Esophagus mucosa (tissue), 1 donor: ENCODE data around the gene TRMT61A. TPM values are rescaled to one million over a fixed set of nuclear protein-coding genes. Genes with fewer than 3 reads are reported as not detected.

Experiments
- ATAC-seq: fragments of 200-7000 bp; cut with Tn5 transposase; one replicate; pipeline ENCODE4 v1.9.1; 2020
- total RNA-seq: library from RNA; stranded (reverse); gene quantifications from one replicate; pipeline ENCODE4 v1.2.4, GENCODE V29; 2023
- donor health status: DM: yes; HTN: yes; CAD: no.

TRMT61A gene
- total RNA-seq, 1 donor from 2014 or later = 6.1 TPM

DNA sequence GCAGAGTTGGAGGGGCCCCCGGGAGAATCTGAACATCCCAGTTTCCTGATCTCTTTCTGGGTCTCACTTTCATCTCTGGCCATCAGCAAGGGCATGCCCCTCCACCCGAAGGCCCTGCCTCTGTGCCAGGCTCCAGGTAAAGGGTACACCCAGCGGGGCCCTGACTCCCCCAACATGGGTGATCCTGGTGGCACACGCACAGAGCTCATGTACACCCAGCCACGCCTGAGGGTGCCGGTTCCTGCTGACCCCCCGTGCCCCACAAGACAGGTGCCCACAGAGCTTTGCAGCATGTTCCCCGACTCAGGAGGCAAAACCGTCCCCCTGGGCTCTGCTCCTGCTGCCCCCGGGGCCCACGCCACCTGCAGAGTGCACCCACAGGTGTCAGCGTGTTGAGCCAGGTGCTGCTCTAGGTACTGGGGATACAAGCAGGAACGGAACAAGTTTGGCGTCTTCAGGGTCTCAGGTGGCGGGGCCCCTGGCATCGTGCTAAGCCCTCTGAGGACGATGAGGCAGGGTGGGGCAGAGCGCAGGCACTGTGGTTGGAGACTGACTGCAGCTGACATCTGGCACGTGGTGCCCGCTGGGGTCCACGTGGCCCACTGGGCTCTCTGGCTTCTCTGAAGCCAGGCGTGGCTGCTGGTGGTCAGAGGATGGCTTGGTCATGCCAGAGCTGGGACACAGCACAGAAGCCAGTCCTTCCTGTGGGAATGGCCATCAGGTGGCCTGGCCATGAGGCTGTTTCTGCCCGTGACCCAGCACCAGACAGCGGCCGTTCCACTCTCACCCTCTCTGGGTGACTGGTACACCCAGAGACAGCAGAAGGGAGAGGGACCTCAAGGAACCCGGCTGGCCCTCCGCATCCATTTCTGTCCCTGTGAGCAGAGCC lies 19.7 kb downstream of the TRMT61A start:
- ATAC-seq = no peak

DNA sequence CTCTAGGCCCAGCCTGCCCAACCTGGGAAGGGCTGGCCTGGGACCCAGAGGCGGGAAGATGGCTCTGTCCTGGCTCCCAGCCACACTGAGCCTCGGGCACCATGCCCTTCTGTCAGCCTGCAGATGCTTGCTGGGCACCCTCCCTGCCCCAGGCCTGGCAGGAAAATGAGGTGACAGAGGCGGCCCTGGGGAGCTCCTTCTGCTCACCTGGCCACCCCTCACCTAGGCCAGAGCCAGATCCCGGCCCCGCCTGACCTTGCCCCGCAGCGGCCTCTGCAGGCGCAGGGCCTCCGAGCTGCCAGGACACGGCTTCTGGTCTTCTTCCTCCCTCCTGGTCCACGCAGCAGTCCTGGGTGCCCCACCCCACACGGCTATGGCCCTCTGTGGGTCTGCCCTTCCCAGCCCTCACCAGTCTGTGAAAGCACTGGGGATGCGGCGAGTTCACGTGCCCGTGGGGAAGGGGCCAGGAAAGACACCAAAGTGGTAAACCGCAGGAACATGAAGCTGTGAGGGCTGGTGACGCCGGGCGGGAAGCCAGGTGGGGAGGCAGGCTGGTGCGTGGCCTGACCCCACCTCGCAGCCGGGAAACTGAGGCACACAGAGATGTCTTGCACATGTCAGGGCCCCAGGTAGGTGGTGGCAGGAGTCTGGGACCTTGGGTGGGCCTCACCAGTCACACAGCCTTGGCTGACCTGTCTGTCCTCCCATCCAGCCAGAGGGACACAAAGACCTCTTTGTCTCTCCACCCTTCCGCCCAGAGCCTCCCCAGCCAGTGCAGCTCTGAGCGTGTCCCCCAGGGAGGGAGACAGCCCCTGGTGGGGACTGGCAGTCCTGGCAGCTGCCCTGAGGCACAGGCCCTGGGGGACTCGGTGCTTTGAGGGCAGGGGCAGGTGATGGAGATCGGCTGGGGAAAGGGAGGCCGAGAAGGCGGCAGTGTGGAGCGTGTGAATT lies 20.6 kb downstream of the TRMT61A start:
- ATAC-seq = no peak

DNA sequence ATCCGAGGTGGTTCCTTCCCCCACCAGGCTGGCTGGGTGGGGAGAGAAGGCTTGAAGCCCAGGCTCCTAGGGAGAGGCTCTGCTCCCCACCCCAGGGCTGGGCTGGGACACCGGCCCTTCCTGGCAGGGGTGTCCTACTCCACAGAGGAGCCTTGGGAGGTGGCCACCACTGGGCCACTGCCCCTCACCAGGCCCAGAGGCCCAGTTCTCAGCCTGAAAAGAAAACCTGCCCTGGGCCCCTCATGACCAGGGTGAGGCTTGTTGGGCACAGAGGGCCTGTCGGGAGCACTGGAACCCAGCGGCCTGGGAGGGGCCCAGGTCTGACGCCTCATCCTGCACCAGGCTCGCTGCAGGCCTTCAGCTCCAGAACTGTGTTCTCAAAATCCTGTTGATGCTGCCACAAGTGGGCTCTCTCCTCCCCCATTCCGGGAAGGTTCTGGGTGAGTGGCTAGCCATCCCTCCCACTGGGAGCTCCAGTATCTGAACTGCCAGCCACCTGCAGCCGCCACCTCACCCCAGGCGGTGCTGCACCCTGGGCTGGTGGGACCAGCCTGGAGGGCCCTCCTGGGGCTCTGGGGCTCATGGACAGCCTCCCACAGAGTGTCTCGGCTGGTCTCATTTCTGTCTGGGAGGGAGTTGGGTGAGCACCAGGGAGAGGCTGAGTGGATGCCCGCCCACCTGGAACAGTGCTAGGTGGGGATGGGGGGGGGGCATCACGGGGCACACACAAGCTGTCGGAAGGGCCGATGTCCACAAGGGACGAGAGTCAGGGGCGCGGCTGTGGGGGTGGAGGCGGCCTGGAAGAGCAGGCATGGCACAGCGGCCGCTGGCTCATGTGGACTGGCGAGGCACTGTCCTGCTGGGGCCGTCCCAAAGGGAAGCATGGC lies 21.7 kb downstream of the TRMT61A start:
- ATAC-seq = no peak

GRCh38 chr14:103551338-103551762 lies 22.4 kb downstream of the TRMT61A start:
- no peak for ATAC-seq

GRCh38 chr14:103552011-103552845 lies 23.2 kb downstream of the TRMT61A start:
- ATAC-seq = no peak

GRCh38 chr14:103552846-103553210 lies 23.8 kb downstream of the TRMT61A start:
- no peak for ATAC-seq

DNA sequence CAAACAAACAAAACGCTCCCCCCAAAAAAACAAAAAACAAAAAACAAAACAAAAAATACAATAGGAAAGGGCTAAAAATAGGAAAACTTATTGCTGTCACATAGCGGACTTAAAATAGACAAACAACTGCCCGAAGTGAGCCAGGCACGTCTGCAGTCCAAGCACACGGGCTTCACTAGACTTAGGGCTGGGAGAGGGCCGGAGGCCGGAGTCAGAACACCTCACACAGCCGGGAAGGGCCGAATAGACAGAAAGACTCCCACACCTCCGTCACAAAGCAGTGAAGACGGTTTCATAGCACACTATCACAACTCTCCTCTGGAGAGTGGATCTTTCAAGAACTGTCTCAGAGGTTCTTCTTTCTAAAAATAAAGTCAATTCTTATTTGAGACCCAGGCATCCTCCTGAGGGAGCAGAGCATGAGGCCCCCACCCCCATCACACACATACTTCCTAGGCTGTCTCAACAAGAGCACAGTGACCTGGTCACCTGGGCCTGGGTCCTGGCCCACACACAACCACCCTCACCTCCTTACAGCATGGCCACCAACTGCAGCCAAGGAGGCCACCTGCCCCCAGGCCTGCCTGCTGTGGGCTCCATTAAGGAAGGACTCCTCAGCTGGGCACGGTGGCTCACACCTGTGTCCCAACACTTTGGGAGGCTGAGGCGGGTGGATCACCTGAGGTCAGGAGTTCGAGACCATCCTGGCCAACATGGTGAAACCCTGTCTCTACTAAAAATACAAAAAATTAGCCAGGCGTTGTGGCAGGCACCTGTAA lies 26.8 kb downstream of the TRMT61A start:
- ATAC-seq = peak; percentile 8

DNA sequence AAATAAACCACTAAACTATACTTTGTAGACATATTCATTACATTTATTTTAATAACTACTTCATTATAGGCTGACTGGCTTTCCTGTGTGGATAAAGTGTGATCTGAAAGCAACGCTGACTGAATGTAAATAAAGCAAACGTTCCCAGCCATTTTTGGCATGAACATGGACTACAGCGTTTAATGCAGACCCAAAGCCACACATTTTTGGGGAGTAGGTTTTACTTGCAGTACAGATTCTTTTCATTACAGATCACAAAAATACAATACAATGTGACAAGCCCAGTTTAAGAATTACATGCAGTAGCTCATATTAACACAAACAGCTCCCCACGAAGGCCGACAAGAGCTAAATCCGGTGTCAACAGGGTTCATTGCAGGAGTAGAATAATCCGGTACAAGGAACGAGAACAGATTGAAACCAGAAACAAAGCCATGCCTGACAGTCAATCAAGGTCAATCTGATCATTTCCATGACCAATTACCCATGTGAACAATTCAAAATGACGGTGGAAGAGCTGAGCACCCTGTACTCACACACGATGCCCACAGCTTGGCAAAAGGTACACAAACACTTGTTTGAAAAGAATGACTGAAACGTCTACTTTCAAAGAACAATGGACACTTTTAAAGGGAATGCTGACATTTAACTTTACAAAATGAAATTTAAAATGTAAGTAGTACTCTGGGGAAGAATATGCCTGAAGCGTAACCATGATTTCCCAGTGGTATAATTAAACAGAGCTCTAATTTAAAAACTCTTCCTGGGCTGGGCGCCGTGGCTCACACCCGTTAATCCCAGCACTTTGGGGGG lies 28.2 kb downstream of the TRMT61A start:
- ATAC-seq = no peak

GRCh38 chr14:103558071-103558882 lies 29.3 kb downstream of the TRMT61A start:
- no peak for ATAC-seq

GRCh38 chr14:103559766-103560165 lies 30.8 kb downstream of the TRMT61A start:
- ATAC-seq = no peak

DNA sequence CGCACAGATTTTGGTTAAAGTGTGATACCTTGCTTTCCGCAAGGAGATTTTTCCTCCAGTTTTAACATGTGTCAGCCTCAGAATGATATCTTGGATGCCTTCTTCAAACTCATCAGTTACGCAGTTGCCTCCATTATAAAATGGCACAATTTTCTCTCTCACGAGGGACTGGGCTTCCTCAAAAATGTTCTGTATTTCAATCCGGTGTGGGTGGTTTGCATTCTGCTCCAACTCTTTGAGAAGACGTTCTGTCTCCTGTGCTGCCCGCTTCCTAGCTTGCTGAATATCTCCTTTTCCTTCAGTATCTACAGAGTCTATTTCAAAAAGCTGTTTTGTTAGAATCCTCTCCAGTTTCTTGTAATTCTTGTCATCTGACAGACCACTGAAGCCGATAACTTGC lies 31.7 kb downstream of the TRMT61A start:
- ATAC-seq = no peak

- peak; percentile 73 for ATAC-seq
Measured at GRCh38 chr14:103561381-103562178, 32.6 kb downstream of the TRMT61A start.

- ATAC-seq = peak; percentile 68
Measured at GRCh38 chr14:103562179-103562428, 33.1 kb downstream of the TRMT61A start.

DNA sequence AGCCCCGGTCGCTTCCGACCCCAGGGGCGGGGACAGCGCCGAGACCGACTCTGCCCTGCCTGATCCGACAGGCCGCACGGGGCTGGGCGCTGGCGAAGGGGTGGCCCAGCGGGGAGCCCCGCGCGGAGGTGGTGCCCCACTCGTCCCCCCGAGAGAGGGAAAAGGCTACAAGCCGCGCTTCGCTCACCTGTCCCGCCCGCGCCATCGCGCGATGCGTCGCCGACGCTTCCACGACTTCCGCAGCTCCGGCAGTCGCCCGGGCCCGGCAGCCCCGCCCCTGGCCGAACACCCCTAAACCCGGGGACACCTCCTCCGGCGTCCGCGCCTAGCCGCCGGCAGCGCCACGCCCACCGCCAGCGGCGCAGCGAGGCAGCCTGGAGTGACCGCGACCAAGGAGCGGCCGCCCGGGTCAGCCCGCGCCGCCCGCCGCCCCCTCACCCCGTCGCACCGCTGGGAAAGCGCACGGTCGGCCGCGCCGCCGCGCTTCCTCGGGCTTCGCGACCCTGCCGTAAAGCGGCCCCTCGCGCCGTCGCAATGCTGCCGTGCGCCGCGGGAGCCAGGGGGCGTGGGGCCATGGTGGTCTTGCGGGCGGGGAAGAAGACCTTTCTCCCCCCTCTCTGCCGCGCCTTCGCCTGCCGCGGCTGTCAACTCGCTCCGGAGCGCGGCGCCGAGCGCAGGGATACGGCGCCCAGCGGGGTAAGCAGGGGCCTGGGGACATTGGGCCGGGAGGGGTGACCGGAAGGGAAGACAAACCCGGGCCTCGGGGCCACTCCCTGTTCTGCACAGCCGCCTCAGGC lies 33.6 kb downstream of the TRMT61A start, which contains the start of the genes BAG5 and COA8:
TSS of gene BAG5 (minus strand) at position 229 of the 797 bp plus-strand sequence. CDS start 1,493 bp downstream, outside the sequence.
TSS of gene COA8 (plus strand) at position 532 of the 797 bp plus-strand sequence. CDS start at position 574, 42 bp downstream.
- ATAC-seq = peak; percentile 79

- ATAC-seq = no peak
Measured at GRCh38 chr14:103563226-103563620, 34.2 kb downstream of the TRMT61A start.

- ATAC-seq = no peak
Measured at GRCh38 chr14:103563844-103564505, 35.0 kb downstream of the TRMT61A start.
